Karpas-422 (cell line): ENCODE results near the gene ICE2. TPM values are rescaled to one million over a fixed set of nuclear protein-coding genes. Genes with fewer than 3 reads are reported as not detected.

Experiments
- DNase-seq: peaks from one replicate; pipeline ENCODE4 v3.0.0-alpha.2; 2015
- H2AFZ ChIP-seq: fragments of 200-600 bp; sonication (generic); 2 replicates; pipeline ENCODE4 v1.6.1; 2014; ENCODE audit warnings: antibody characterized with exemption, low read length, mixed read lengths
- H3K27ac ChIP-seq: fragments of 200-600 bp; sonication (generic); 2 replicates; pipeline ENCODE4 v1.5.1; 2014; ENCODE audit warnings: mild to moderate bottlenecking, low read length, moderate library complexity
- H3K27me3 ChIP-seq: fragments of 200-600 bp; sonication (generic); 2 replicates; pipeline ENCODE4 v1.6.1; 2014; ENCODE audit warnings: low read length, mixed read lengths
- H3K36me3 ChIP-seq: fragments of 200-600 bp; sonication (generic); 2 replicates; pipeline ENCODE4 v1.6.1; 2014; ENCODE audit warnings: low read length, mixed read lengths; ENCODE audit not compliant: insufficient read depth
- H3K4me1 ChIP-seq: fragments of 200-600 bp; sonication (generic); 2 replicates; pipeline ENCODE4 v1.6.1; 2014; ENCODE audit warnings: mild to moderate bottlenecking, low read length, mixed read lengths
- H3K4me2 ChIP-seq: fragments of 200-600 bp; sonication (generic); 2 replicates; pipeline ENCODE4 v1.6.1; 2014; ENCODE audit warnings: low read length, low read depth, mild to moderate bottlenecking; ENCODE audit not compliant: poor library complexity, severe bottlenecking
- H3K4me3 ChIP-seq: fragments of 200-600 bp; sonication (generic); 2 replicates; pipeline ENCODE4 v1.5.1; 2014; ENCODE audit warnings: mild to moderate bottlenecking, antibody characterized with exemption, low read length, mixed read lengths
- H3K79me2 ChIP-seq: fragments of 200-600 bp; sonication (generic); 2 replicates; pipeline ENCODE4 v1.6.1; 2014; ENCODE audit warnings: mild to moderate bottlenecking, low read length, mixed read lengths
- H3K9ac ChIP-seq: fragments of 200-600 bp; sonication (generic); 2 replicates; pipeline ENCODE4 v1.6.0; 2014; ENCODE audit warnings: low read length
- H3K9me2 ChIP-seq: fragments of 200-600 bp; sonication (generic), shearing (Covaris generic); replicated peaks from 2 replicates; pipeline ENCODE4 v1.6.0; 2014; ENCODE audit warnings: mild to moderate bottlenecking, low read length, moderate library complexity; ENCODE audit not compliant: insufficient read depth
- H3K9me3 ChIP-seq: fragments of 300-700, 200-600 bp; sonication (generic); 2 replicates; pipeline ENCODE4 v1.6.1; 2014; ENCODE audit warnings: low read length, mixed read lengths
- H4K20me1 ChIP-seq: fragments of 200-600 bp; sonication (generic); 2 replicates; pipeline ENCODE4 v1.6.1; 2014; ENCODE audit warnings: mild to moderate bottlenecking, antibody characterized with exemption, low read length, low read depth; ENCODE audit not compliant: insufficient read depth
- total RNA-seq: library from RNA; depleted of rRNA; stranded (reverse); fragments of >200 nt; shearing (Covaris generic); gene quantifications from 2 replicates; pipeline ENCODE4 v1.2.3, GENCODE V29; 2014; ENCODE audit warnings: low replicate concordance

Gene ICE2
- total RNA-seq, 1 experiment from 2014 or later = 66.3 TPM

- Histone ChIP-seq H3K9me3 (no peaks in the 10 kb centered on the region), H4K20me1 (no peaks in the 10 kb centered on the region), H3K9ac (no peak overlapping the region), H3K9me2 (no peaks in the 10 kb centered on the region), H3K36me3 (peaks cover 55% of the 10 kb centered on the region), H3K4me3 (no peak overlapping the region), H3K79me2 (peaks cover 80% of the 10 kb centered on the region), H3K27ac (no peak overlapping the region), H3K4me2 (no peak overlapping the region), H3K4me1 (peaks cover 6% of the 10 kb centered on the region), H2AFZ (no peak overlapping the region), H3K27me3 (no peaks in the 10 kb centered on the region)
- DNase-seq = no peak
Measured at GRCh38 chr15:60471314-60471713, 7.6 kb downstream of the ICE2 start.

- no peak overlapping the region for H2AFZ ChIP-seq
- no peaks in the 10 kb centered on the region for H4K20me1 ChIP-seq
- H3K27me3 ChIP-seq = no peaks in the 10 kb centered on the region
- no peak overlapping the region for H3K27ac ChIP-seq
- no peaks in the 10 kb centered on the region for H3K9me3 ChIP-seq
- H3K9ac ChIP-seq = no peak overlapping the region
- H3K4me2 ChIP-seq = no peak overlapping the region
- DNase-seq = no peak
- H3K79me2 ChIP-seq = peaks cover 69% of the 10 kb centered on the region
- H3K4me1 ChIP-seq = no peaks in the 10 kb centered on the region
- no peaks in the 10 kb centered on the region for H3K9me2 ChIP-seq
- H3K4me3 ChIP-seq = no peak overlapping the region
- peaks cover 50% of the 10 kb centered on the region for H3K36me3 ChIP-seq
Measured at GRCh38 chr15:60469893-60470641, 8.9 kb downstream of the ICE2 start.

- DNase-seq = no peak
- H3K4me3 ChIP-seq = no peak overlapping the region
- H2AFZ ChIP-seq = no peak overlapping the region
- H3K9me2 ChIP-seq = no peaks in the 10 kb centered on the region
- no peak overlapping the region for H3K27ac ChIP-seq
- no peak overlapping the region for H3K9ac ChIP-seq
- H3K79me2 ChIP-seq = peaks cover 50% of the 10 kb centered on the region
- H3K27me3 ChIP-seq = no peaks in the 10 kb centered on the region
- peaks cover 36% of the 10 kb centered on the region for H3K36me3 ChIP-seq
- H4K20me1 ChIP-seq = no peaks in the 10 kb centered on the region
- H3K4me2 ChIP-seq = no peak overlapping the region
- H3K9me3 ChIP-seq = no peaks in the 10 kb centered on the region
- H3K4me1 ChIP-seq = no peaks in the 10 kb centered on the region
Measured at GRCh38 chr15:60464836-60465630, 13.9 kb downstream of the ICE2 start.

DNA sequence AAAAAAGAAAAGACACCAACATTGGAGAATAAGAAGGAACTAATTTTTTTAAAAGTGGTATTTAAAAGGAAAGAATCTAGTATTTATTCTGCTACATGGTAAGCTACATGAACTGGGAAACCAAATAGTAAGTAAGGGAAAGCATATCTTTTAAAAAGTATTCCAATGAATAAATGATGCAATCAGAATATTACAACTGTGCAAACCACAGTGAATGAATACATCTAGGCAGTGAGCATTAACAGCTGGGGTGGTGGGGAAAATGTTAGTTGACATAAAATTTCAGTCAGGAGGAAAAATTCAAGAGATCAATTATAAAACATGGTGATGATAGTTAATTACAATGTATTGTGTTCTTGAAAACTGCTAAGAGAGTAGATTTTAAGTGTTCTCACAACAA, 16.9 kb downstream of the ICE2 start:
- H3K4me2 ChIP-seq = no peak overlapping the region
- peaks cover 30% of the 10 kb centered on the region; the same call in 1 of the 2 replicates for H3K79me2 ChIP-seq
- H4K20me1 ChIP-seq = no peaks in the 10 kb centered on the region
- H3K9me3 ChIP-seq = no peaks in the 10 kb centered on the region
- H3K9ac ChIP-seq = no peak overlapping the region
- H3K36me3 ChIP-seq = peaks cover 21% of the 10 kb centered on the region; the same call in 1 of the 2 replicates
- H2AFZ ChIP-seq = no peak overlapping the region
- H3K9me2 ChIP-seq = no peaks in the 10 kb centered on the region
- H3K27ac ChIP-seq = no peak overlapping the region
- no peak overlapping the region for H3K4me3 ChIP-seq
- DNase-seq = no peak
- H3K4me1 ChIP-seq = no peaks in the 10 kb centered on the region
- no peaks in the 10 kb centered on the region for H3K27me3 ChIP-seq

GRCh38 chr15:60460931-60461330, 18.0 kb downstream of the ICE2 start:
- Histone ChIP-seq H3K4me1 (no peaks in the 10 kb centered on the region), H3K79me2 (peaks cover 33% of the 10 kb centered on the region; the same call in 1 of the 2 replicates), H3K27me3 (no peaks in the 10 kb centered on the region), H3K4me3 (no peak overlapping the region), H3K27ac (no peak overlapping the region), H3K9ac (no peak overlapping the region), H4K20me1 (no peaks in the 10 kb centered on the region), H2AFZ (no peak overlapping the region), H3K9me3 (no peaks in the 10 kb centered on the region), H3K9me2 (no peaks in the 10 kb centered on the region), H3K4me2 (no peak overlapping the region), H3K36me3 (peaks cover 21% of the 10 kb centered on the region; the same call in 1 of the 2 replicates)
- DNase-seq = no peak

GRCh38 chr15:60458721-60459120, 20.2 kb downstream of the ICE2 start:
- no peak overlapping the region for H3K4me3 ChIP-seq
- no peaks in the 10 kb centered on the region for H3K9me2 ChIP-seq
- H3K27ac ChIP-seq = no peak overlapping the region
- no peak overlapping the region for H2AFZ ChIP-seq
- DNase-seq = no peak
- H3K9me3 ChIP-seq = no peaks in the 10 kb centered on the region
- H3K4me2 ChIP-seq = no peak overlapping the region
- no peaks in the 10 kb centered on the region for H4K20me1 ChIP-seq
- H3K27me3 ChIP-seq = no peaks in the 10 kb centered on the region
- no peaks in the 10 kb centered on the region for H3K4me1 ChIP-seq
- peaks cover 23% of the 10 kb centered on the region for H3K36me3 ChIP-seq
- H3K79me2 ChIP-seq = peaks cover 27% of the 10 kb centered on the region; the same call in 1 of the 2 replicates
- H3K9ac ChIP-seq = no peak overlapping the region

GRCh38 chr15:60457985-60458384, 21.0 kb downstream of the ICE2 start:
- Histone ChIP-seq H3K27me3 (no peaks in the 10 kb centered on the region), H3K36me3 (peaks cover 25% of the 10 kb centered on the region), H3K9me2 (no peaks in the 10 kb centered on the region), H3K9ac (no peak overlapping the region), H3K79me2 (peaks cover 24% of the 10 kb centered on the region; the same call in 1 of the 2 replicates), H4K20me1 (no peaks in the 10 kb centered on the region), H3K9me3 (no peaks in the 10 kb centered on the region), H3K4me1 (no peaks in the 10 kb centered on the region), H2AFZ (no peak overlapping the region), H3K4me3 (no peak overlapping the region), H3K27ac (no peak overlapping the region), H3K4me2 (no peak overlapping the region)
- DNase-seq = no peak

DNA sequence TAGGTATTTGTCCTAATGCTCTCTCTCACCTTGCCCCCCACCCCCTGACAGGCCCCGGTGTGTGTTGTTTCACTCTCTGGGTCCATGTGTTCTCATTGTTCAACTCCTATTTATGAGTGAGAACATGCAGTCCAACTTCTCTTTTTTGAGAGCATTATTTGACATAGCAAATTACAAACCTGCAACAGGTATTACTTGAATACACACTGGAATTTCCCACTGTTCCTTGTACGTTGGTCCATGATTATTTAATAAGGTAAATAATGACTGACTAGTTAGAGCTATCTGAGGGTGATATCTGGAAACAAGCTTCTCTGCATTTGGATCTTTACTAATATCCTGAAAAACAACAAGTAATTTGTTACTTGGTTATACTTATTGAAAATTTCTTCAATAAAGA, 24.1 kb downstream of the ICE2 start:
- Histone ChIP-seq H3K4me3 (no peak overlapping the region), H3K27me3 (no peaks in the 10 kb centered on the region), H3K27ac (no peak overlapping the region), H3K36me3 (peaks cover 29% of the 10 kb centered on the region), H3K4me2 (no peak overlapping the region), H3K9ac (no peak overlapping the region), H3K9me2 (no peaks in the 10 kb centered on the region), H3K4me1 (no peaks in the 10 kb centered on the region), H3K79me2 (peaks cover 6% of the 10 kb centered on the region; the same call in 1 of the 2 replicates), H3K9me3 (no peaks in the 10 kb centered on the region), H4K20me1 (no peaks in the 10 kb centered on the region), H2AFZ (no peak overlapping the region)
- no peak for DNase-seq
